Measurements from ENCODE around the gene APBB2.

Gene APBB2

GRCh38 chr4:40897557-40898203, 316.7 kb downstream of the APBB2 start:
- peak; percentile 65 for DNase-seq (ENCODE audit: low spot score)

GRCh38 chr4:40890764-40891163, 323.6 kb downstream of the APBB2 start:
- DNase-seq (ENCODE audit: low spot score): no peak

- no peak for DNase-seq (ENCODE audit: low spot score)
Observed at GRCh38 chr4:40890199-40890598, 324.1 kb downstream of the APBB2 start.

GRCh38 chr4:40888933-40889332, 325.4 kb downstream of the APBB2 start:
- no peak for DNase-seq (ENCODE audit: low spot score)

GRCh38 chr4:40887764-40888131, 326.6 kb downstream of the APBB2 start:
- no peak for DNase-seq (ENCODE audit: low spot score)

GRCh38 chr4:40886931-40887763, 327.2 kb downstream of the APBB2 start:
- no peak for DNase-seq (ENCODE audit: low spot score)

- no peak for DNase-seq (ENCODE audit: low spot score)
Observed at GRCh38 chr4:40881851-40882250, 332.5 kb downstream of the APBB2 start.

GRCh38 chr4:40881096-40881495, 333.2 kb downstream of the APBB2 start:
- DNase-seq (ENCODE audit: low spot score): no peak

- DNase-seq (ENCODE audit: low spot score): no peak
Observed at GRCh38 chr4:40878548-40879055, 335.7 kb downstream of the APBB2 start.

GRCh38 chr4:40877081-40877480, 337.3 kb downstream of the APBB2 start:
- no peak for DNase-seq (ENCODE audit: low spot score)

- DNase-seq (ENCODE audit: low spot score): no peak
Observed at GRCh38 chr4:40875507-40876150, 338.7 kb downstream of the APBB2 start.

- no peak for DNase-seq (ENCODE audit: low spot score)
Observed at GRCh38 chr4:40874901-40875300, 339.4 kb downstream of the APBB2 start.

- DNase-seq (ENCODE audit: low spot score): no peak
Observed at GRCh38 chr4:40874331-40874730, 340.0 kb downstream of the APBB2 start.

GRCh38 chr4:40871695-40872250, 342.6 kb downstream of the APBB2 start:
- DNase-seq (ENCODE audit: low spot score): no peak

- no peak for DNase-seq (ENCODE audit: low spot score)
Observed at GRCh38 chr4:40870150-40870549, 344.2 kb downstream of the APBB2 start.

- no peak for DNase-seq (ENCODE audit: low spot score)
Observed at GRCh38 chr4:40865696-40866095, 348.6 kb downstream of the APBB2 start.

- DNase-seq (ENCODE audit: low spot score): no peak
Observed at GRCh38 chr4:40864531-40864930, 349.8 kb downstream of the APBB2 start.

GRCh38 chr4:40858962-40859361, 355.4 kb downstream of the APBB2 start:
- no peak for DNase-seq (ENCODE audit: low spot score)

- no peak for DNase-seq (ENCODE audit: low spot score)
Observed at GRCh38 chr4:40857956-40858355, 356.4 kb downstream of the APBB2 start.

GRCh38 chr4:40856840-40857362, 357.4 kb downstream of the APBB2 start:
- no peak for DNase-seq (ENCODE audit: low spot score)

- no peak for DNase-seq (ENCODE audit: low spot score)
Observed at GRCh38 chr4:40856277-40856839, 358.0 kb downstream of the APBB2 start.

- DNase-seq (ENCODE audit: low spot score): no peak
Observed at GRCh38 chr4:40850496-40850895, 363.8 kb downstream of the APBB2 start.

All from LoVo (cell line).